ENCODE measurements around the gene CDH9.

Gene CDH9

GRCh38 chr5:26940994-26941393 lies 97.4 kb downstream of the CDH9 start:
- Histone ChIP-seq H3K27me3 (ENCODE audit: low read length) (no peaks in the 10 kb centered on the region), H3K4me2 (ENCODE audit: low read depth, low read length, poor library complexity, severe bottlenecking) (no peak overlapping the region), H3K4me3 (ENCODE audit: insufficient read depth, low read length, poor library complexity, severe bottlenecking) (no peak overlapping the region), H3K27ac (ENCODE audit: low read depth, low read length) (no peak overlapping the region), H3F3A (ENCODE audit: insufficient read depth) (no peaks in the 10 kb centered on the region), H3K9me3 (ENCODE audit: insufficient read depth, low read length) (no peaks in the 10 kb centered on the region; the same call in 1 of the 2 replicates), H3K9me2 (replicated peaks; ENCODE audit: insufficient read depth, low read length) (no peaks in the 10 kb centered on the region), H4K20me1 (ENCODE audit: low read depth, low read length) (no peaks in the 10 kb centered on the region), H3K79me2 (ENCODE audit: insufficient read depth, low read length) (no peaks in the 10 kb centered on the region), H3K9ac (ENCODE audit: low read length) (no peak overlapping the region), H3K36me3 (ENCODE audit: low read length) (no peaks in the 10 kb centered on the region), H2AFZ (ENCODE audit: low read depth, low read length, severe bottlenecking) (no peak overlapping the region)
- TF ChIP-seq EZH2phosphoT487 (conservative IDR thresholded peaks at IDR 0.05; ENCODE audit: low read length): no peak
- TF ChIP-seq, protein P1, sequence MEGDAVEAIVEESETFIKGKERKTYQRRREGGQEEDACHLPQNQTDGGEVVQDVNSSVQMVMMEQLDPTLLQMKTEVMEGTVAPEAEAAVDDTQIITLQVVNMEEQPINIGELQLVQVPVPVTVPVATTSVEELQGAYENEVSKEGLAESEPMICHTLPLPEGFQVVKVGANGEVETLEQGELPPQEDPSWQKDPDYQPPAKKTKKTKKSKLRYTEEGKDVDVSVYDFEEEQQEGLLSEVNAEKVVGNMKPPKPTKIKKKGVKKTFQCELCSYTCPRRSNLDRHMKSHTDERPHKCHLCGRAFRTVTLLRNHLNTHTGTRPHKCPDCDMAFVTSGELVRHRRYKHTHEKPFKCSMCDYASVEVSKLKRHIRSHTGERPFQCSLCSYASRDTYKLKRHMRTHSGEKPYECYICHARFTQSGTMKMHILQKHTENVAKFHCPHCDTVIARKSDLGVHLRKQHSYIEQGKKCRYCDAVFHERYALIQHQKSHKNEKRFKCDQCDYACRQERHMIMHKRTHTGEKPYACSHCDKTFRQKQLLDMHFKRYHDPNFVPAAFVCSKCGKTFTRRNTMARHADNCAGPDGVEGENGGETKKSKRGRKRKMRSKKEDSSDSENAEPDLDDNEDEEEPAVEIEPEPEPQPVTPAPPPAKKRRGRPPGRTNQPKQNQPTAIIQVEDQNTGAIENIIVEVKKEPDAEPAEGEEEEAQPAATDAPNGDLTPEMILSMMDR (IDR thresholded peaks at IDR 0.05; ENCODE audit: insufficient read depth, low read length, poor library complexity, severe bottlenecking): no peak

DNA sequence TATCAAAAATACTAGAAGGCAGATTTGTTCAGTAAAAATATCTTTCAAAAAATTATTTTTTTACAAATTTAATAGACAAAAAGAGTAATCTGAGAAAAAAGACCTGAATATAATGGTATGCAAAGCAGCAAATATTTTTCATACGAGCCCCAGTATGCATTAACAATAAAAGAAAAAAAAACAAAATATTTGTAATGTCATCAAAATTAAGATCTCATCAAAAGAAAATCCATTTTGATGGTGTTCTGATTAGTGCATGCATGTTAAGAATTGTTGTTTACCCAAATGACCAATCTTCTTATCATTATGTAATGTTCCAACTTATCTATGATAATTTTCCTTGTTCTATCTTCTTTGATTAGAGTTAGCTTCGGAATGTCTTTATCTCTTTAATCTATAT lies 106.1 kb downstream of the CDH9 start:
- H3K36me3 ChIP-seq (ENCODE audit: low read length): no peaks in the 10 kb centered on the region
- no peaks in the 10 kb centered on the region for H3K79me2 ChIP-seq (ENCODE audit: insufficient read depth, low read length)
- no peak overlapping the region for H3K4me3 ChIP-seq (ENCODE audit: insufficient read depth, low read length, poor library complexity, severe bottlenecking)
- no peak overlapping the region for H3K9ac ChIP-seq (ENCODE audit: low read length)
- no peak for TF ChIP-seq EZH2phosphoT487 (conservative IDR thresholded peaks at IDR 0.05; ENCODE audit: low read length)
- TF ChIP-seq, protein P1 (IDR thresholded peaks at IDR 0.05; ENCODE audit: insufficient read depth, low read length, poor library complexity, severe bottlenecking): no peak
- H4K20me1 ChIP-seq (ENCODE audit: low read depth, low read length): no peaks in the 10 kb centered on the region
- H3F3A ChIP-seq (ENCODE audit: insufficient read depth): no peaks in the 10 kb centered on the region
- no peaks in the 10 kb centered on the region for H3K9me2 ChIP-seq (replicated peaks; ENCODE audit: insufficient read depth, low read length)
- H3K27ac ChIP-seq (ENCODE audit: low read depth, low read length): no peak overlapping the region
- H3K4me2 ChIP-seq (ENCODE audit: low read depth, low read length, poor library complexity, severe bottlenecking): no peak overlapping the region
- H3K9me3 ChIP-seq (ENCODE audit: insufficient read depth, low read length): 0 out of 2 replicates have a peak, but pooled peaks cover 5% of the 10 kb centered on the region
- no peaks in the 10 kb centered on the region for H3K27me3 ChIP-seq (ENCODE audit: low read length)
- no peak overlapping the region for H2AFZ ChIP-seq (ENCODE audit: low read depth, low read length, severe bottlenecking)

DNA sequence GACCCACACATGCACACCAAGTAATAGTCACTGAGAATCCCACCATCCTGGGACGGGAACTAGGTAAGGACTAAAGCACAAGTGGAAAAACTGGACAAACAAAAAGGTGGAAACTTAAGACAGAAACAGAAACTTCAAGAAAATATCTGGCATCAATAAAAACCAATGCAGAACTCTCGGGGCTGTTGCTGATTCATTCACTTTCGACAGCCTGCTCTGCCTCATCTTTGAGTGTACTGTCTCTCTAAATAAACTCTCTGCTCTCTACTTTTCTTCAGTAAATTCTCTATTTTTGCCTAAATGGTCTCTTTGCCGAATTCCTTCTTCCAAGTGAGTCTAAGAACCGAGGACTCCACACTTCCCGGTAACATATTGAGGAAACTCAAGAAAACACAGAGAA lies 116.9 kb downstream of the CDH9 start:
- no peak overlapping the region for H3K27ac ChIP-seq (ENCODE audit: low read depth, low read length)
- no peaks in the 10 kb centered on the region for H4K20me1 ChIP-seq (ENCODE audit: low read depth, low read length)
- H3K4me2 ChIP-seq (ENCODE audit: low read depth, low read length, poor library complexity, severe bottlenecking): no peak overlapping the region
- H3K27me3 ChIP-seq (ENCODE audit: low read length): no peaks in the 10 kb centered on the region
- H3K9me2 ChIP-seq (replicated peaks; ENCODE audit: insufficient read depth, low read length): no peaks in the 10 kb centered on the region
- no peak for TF ChIP-seq EZH2phosphoT487 (conservative IDR thresholded peaks at IDR 0.05; ENCODE audit: low read length)
- TF ChIP-seq, protein P1 (IDR thresholded peaks at IDR 0.05; ENCODE audit: insufficient read depth, low read length, poor library complexity, severe bottlenecking): no peak
- no peaks in the 10 kb centered on the region; the same call in 1 of the 2 replicates for H3K9me3 ChIP-seq (ENCODE audit: insufficient read depth, low read length)
- H3K4me3 ChIP-seq (ENCODE audit: insufficient read depth, low read length, poor library complexity, severe bottlenecking): no peak overlapping the region
- peak overlapping the region; percentile 16 for H2AFZ ChIP-seq (ENCODE audit: low read depth, low read length, severe bottlenecking)
- no peaks in the 10 kb centered on the region for H3K36me3 ChIP-seq (ENCODE audit: low read length)
- no peaks in the 10 kb centered on the region for H3K79me2 ChIP-seq (ENCODE audit: insufficient read depth, low read length)
- H3K9ac ChIP-seq (ENCODE audit: low read length): no peak overlapping the region
- H3F3A ChIP-seq (ENCODE audit: insufficient read depth): no peaks in the 10 kb centered on the region

Measured in SU-DHL-6 (cell line).